GM12892 (cell line): ENCODE measurements around the gene TBX1.

Source experiments
- POLR2A ChIP-seq: IDR thresholded peaks from 2 replicates; pipeline ENCODE4 v1.6.1; 2011; ENCODE audit warnings: low read depth, low read length, control low read depth
- POLR2AphosphoS5 ChIP-seq: IDR thresholded peaks from 2 replicates; pipeline ENCODE4 v1.6.1; 2011; ENCODE audit warnings: low read depth, low read length, control low read depth
- TAF1 ChIP-seq: IDR thresholded peaks from 2 replicates; pipeline ENCODE4 v1.6.1; 2011; ENCODE audit warnings: low read depth, mild to moderate bottlenecking, control low read depth, low read length, borderline replicate concordance

DNA sequence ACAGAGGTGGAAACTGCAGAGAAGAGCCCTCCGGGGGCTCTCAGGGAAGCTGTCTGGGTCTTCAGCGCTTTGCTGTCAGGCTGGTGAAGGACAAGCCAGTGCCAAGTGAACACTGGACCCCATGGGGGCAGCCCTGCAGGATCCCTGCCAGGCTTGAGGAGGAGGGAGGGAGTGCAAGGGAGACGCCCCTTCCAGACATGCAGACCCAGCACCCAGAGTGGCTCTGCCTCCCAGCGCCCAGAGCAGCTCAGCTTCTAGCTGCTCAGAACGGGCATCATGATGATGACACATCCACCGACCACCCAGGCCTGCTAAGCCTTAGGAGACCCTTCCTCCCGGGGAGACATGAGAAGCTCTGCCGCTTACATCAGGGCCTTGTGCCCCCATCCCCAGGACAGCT is 39.7 kb downstream of the TBX1 start:
- TF ChIP-seq TAF1 (no peak), POLR2A (no peak), POLR2AphosphoS5 (no peak)
